ENCODE data around the gene COL27A1. TPM values are rescaled to one million over a fixed set of nuclear protein-coding genes. Genes with fewer than 3 reads are reported as not detected.

COL27A1 gene
- total and polyA plus RNA-seq, 8 donors = 9.7 to 109 (median 19.6) TPM

DNA sequence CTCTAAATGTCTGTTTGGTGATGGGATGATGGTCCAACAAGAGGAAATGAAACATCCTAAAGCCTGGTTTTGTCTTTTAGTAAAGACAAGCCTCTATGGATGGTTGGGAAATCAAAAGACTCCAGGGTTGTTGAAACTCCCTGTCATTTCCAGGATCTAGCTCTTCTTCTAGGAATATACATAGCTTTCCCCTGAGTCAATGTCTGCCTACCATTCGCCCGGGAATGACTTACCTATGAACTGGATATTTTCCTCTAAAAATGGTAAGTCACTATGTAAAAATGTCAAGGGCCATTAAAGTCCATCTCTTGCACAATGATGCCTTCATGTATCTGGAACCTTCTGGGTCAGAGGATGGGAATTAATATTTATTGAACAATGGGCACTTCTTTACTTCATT is 45.2 kb upstream of the COL27A1 start:
- Histone ChIP-seq H3K27me3 (no peaks in the 10 kb centered on the region), H3K27ac (no peak overlapping the region), H3K36me3 (no peaks in the 10 kb centered on the region), H3K9me3 (no peaks in the 10 kb centered on the region), H3K4me1 (no peaks in the 10 kb centered on the region), H3K4me3 (no peak overlapping the region)
- FAIRE-seq (no peak), ATAC-seq (no peak), DNase-seq (no peak)
- TF ChIP-seq, protein P1, sequence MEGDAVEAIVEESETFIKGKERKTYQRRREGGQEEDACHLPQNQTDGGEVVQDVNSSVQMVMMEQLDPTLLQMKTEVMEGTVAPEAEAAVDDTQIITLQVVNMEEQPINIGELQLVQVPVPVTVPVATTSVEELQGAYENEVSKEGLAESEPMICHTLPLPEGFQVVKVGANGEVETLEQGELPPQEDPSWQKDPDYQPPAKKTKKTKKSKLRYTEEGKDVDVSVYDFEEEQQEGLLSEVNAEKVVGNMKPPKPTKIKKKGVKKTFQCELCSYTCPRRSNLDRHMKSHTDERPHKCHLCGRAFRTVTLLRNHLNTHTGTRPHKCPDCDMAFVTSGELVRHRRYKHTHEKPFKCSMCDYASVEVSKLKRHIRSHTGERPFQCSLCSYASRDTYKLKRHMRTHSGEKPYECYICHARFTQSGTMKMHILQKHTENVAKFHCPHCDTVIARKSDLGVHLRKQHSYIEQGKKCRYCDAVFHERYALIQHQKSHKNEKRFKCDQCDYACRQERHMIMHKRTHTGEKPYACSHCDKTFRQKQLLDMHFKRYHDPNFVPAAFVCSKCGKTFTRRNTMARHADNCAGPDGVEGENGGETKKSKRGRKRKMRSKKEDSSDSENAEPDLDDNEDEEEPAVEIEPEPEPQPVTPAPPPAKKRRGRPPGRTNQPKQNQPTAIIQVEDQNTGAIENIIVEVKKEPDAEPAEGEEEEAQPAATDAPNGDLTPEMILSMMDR (IDR thresholded peaks at IDR 0.05) = no peak
- WGBS, 2 donors = 87 to 95% methylated on average over 2 of the region's 2 CpGs
- intact Hi-C loops (cut with DNase I) = no loop called here

- DNase-seq = no peak
Observed at GRCh38 chr9:114112325-114112724, 43.0 kb upstream of the COL27A1 start.

GRCh38 chr9:114112778-114113584 is 42.4 kb upstream of the COL27A1 start:
- FAIRE-seq (no peak), ATAC-seq (peak in 3 of 4 donors; percentile 17 to 48 (median 21)), DNase-seq (peak in 5 of 6 donors; percentile 32 to 78 (median 67))
- intact Hi-C loops (cut with DNase I) = no loop called here
- WGBS, 2 donors = 22 to 40% methylated on average over 10 of the region's 10 CpGs
- H3K27me3 ChIP-seq = no peaks in the 10 kb centered on the region
- no peaks in the 10 kb centered on the region for H3K9me3 ChIP-seq
- TF ChIP-seq, protein P1 (IDR thresholded peaks at IDR 0.05) = no peak
- H3K4me1 ChIP-seq = no peaks in the 10 kb centered on the region
- no peaks in the 10 kb centered on the region for H3K36me3 ChIP-seq
- no peak overlapping the region for H3K4me3 ChIP-seq
- no peak overlapping the region for H3K27ac ChIP-seq

More at GRCh38 chr9:114112325-114112724, 43.0 kb upstream of the COL27A1 start:
- H3K4me1 ChIP-seq = no peaks in the 10 kb centered on the region
- intact Hi-C loops (cut with DNase I) = no loop called here
- WGBS, 2 donors = 87 to 88% methylated on average over 1 of the region's 1 CpG
- no peaks in the 10 kb centered on the region for H3K36me3 ChIP-seq
- no peak overlapping the region for H3K27ac ChIP-seq
- H3K9me3 ChIP-seq = no peaks in the 10 kb centered on the region
- FAIRE-seq (no peak), ATAC-seq (no peak)
- TF ChIP-seq, protein P1 (IDR thresholded peaks at IDR 0.05) = no peak
- no peaks in the 10 kb centered on the region for H3K27me3 ChIP-seq
- no peak overlapping the region for H3K4me3 ChIP-seq

DNA sequence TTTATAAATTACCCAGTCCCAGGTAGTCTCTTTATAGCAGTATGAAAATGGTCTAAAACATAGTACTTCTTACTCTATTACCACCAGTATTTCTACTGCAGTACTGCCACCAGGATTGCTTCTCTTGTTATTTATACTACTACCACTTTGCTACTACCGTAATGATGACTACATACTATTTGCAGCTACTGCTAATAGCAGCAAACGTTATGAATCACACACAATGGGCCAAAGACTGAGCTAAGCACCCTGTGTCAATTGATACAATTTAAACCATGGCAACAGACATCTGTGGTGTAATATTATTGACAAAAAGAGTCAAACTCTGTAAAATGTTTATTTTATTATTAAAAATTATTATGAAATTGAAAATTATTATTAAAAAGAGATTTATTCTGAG is 41.0 kb upstream of the COL27A1 start:
- H3K27ac ChIP-seq = no peak overlapping the region
- 44 to 51% methylated on average over 2 of the region's 2 CpGs for WGBS, 2 donors
- H3K36me3 ChIP-seq = no peaks in the 10 kb centered on the region
- H3K9me3 ChIP-seq = no peaks in the 10 kb centered on the region
- ATAC-seq (no peak), DNase-seq (no peak), FAIRE-seq (no peak)
- intact Hi-C loops (cut with DNase I) = no loop called here
- no peak overlapping the region for H3K4me3 ChIP-seq
- H3K27me3 ChIP-seq = no peaks in the 10 kb centered on the region
- TF ChIP-seq, protein P1 (IDR thresholded peaks at IDR 0.05) = no peak
- H3K4me1 ChIP-seq = peaks cover 0 to 8% (median 0%) of the 10 kb centered on the region in 3 donors

DNA sequence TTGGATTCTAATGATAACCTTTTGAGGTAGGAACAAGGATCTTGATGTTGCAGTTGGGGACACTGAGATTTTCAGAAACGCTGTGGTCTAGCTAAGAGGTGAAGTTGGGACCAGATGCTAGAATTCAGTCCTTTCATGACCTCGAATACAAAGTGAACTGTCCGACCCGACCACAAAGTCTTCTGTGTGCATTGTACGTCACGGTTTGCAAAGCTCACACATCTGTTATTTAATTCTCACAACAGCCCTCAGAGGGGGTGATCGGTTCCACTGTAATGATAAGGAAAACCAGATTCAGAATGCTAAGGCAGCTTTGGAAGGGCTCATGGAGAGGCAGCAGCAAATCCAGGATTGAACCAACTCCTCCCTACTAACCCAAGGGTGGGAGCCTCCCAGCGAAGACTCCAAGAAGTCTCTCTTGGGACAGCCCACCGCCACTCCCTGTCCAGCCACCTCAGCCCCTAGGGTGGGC is 39.6 kb upstream of the COL27A1 start:
- no peak for DNase-seq
- H3K4me3 ChIP-seq = no peak overlapping the region
- no peak for FAIRE-seq
- no peaks in the 10 kb centered on the region for H3K27me3 ChIP-seq
- intact Hi-C loops (cut with DNase I) = no loop called here
- peak overlapping the region; percentile 12 to 62 (median 38) for H3K27ac ChIP-seq
- WGBS, 2 donors = 66 to 77% methylated on average over 9 of the region's 9 CpGs
- peaks cover 0 to 9% (median 0%) of the 10 kb centered on the region in 3 donors for H3K4me1 ChIP-seq
- no peaks in the 10 kb centered on the region for H3K36me3 ChIP-seq
- TF ChIP-seq, protein P1 (IDR thresholded peaks at IDR 0.05) = no peak
- H3K9me3 ChIP-seq = no peaks in the 10 kb centered on the region
- no peak for ATAC-seq
